GM23338 (cell line): ENCODE results near the gene SLCO3A1. TPM values are rescaled to one million over a fixed set of nuclear protein-coding genes. Genes with fewer than 3 reads are reported as not detected.

Experiments used
- ATAC-seq: fragments of 200-7000 bp; cut with Tn5 transposase; 3 replicates; pipeline ENCODE4 v1.9.1; 2020
- DNase-seq: peaks from one replicate; pipeline ENCODE4 v3.0.0-alpha.2; 2015; ENCODE audit warnings: low spot score
- H2AFZ ChIP-seq: fragments of 200-600 bp; sonication (generic); 2 replicates; pipeline ENCODE4 v1.8.0; 2016; ENCODE audit warnings: antibody characterized with exemption, mild to moderate bottlenecking, moderate library complexity
- H3F3A ChIP-seq: fragments of 200-600 bp; sonication (generic); replicated peaks from 2 replicates; pipeline ENCODE4 v1.8.0; 2017; ENCODE audit warnings: antibody characterized with exemption, mixed run types, low read depth
- H3K27ac ChIP-seq: fragments of 200-600 bp; sonication (generic); 2 replicates; pipeline ENCODE4 v1.6.1; 2016; ENCODE audit warnings: low read depth
- H3K27me3 ChIP-seq: fragments of 200-600 bp; sonication (generic); 2 replicates; pipeline ENCODE4 v1.8.0; 2016; ENCODE audit warnings: mild to moderate bottlenecking, mixed run types, moderate library complexity; ENCODE audit not compliant: insufficient read depth
- H3K36me3 ChIP-seq: fragments of 200-600 bp; sonication (generic); 2 replicates; pipeline ENCODE4 v1.8.0; 2016; ENCODE audit warnings: mild to moderate bottlenecking; ENCODE audit not compliant: insufficient read depth
- H3K4me1 ChIP-seq: fragments of 200-600 bp; sonication (generic); 2 replicates; pipeline ENCODE4 v1.8.0; 2016; ENCODE audit warnings: mild to moderate bottlenecking, moderate library complexity; ENCODE audit not compliant: insufficient read depth
- H3K4me2 ChIP-seq: fragments of 200-600 bp; sonication (generic); 2 replicates; pipeline ENCODE4 v1.7.1; 2017; ENCODE audit warnings: mixed run types
- H3K4me3 ChIP-seq: fragments of 200-600 bp; sonication (generic); 2 replicates; pipeline ENCODE4 v1.6.1; 2016; ENCODE audit warnings: mixed run types
- H3K79me2 ChIP-seq: fragments of 200-600 bp; sonication (generic); replicated peaks from 2 replicates; pipeline ENCODE4 v1.8.0; 2017; ENCODE audit warnings: mild to moderate bottlenecking; ENCODE audit not compliant: insufficient read depth
- H3K9me2 ChIP-seq: fragments of 200-600 bp; sonication (generic); 2 replicates; pipeline ENCODE4 v1.8.0; 2017; ENCODE audit not compliant: insufficient read depth
- H4K20me1 ChIP-seq: fragments of 200-600 bp; sonication (generic); replicated peaks from 2 replicates; pipeline ENCODE4 v1.8.0; 2017; ENCODE audit warnings: mild to moderate bottlenecking; ENCODE audit not compliant: insufficient read depth
- H3K27ac Mint-ChIP-seq: 2 replicates; pipeline ENCODE4 v1.8.0; 2020; ENCODE audit warnings: inconsistent platforms, mild to moderate bottlenecking, moderate library complexity, mixed read lengths
- H3K27me3 Mint-ChIP-seq: 3 replicates; pipeline ENCODE4 v1.8.0; 2022; ENCODE audit warnings: low read depth, mild to moderate bottlenecking, moderate library complexity, mixed read lengths, inconsistent platforms; ENCODE audit not compliant: insufficient read depth, poor library complexity
- H3K36me3 Mint-ChIP-seq: 3 replicates; pipeline ENCODE4 v1.8.0; 2021; ENCODE audit warnings: low read depth, mild to moderate bottlenecking, inconsistent platforms, moderate library complexity, mixed read lengths
- H3K4me1 Mint-ChIP-seq: 3 replicates; pipeline ENCODE4 v1.8.0; 2020; ENCODE audit warnings: mild to moderate bottlenecking, inconsistent platforms, mixed read lengths
- H3K4me3 Mint-ChIP-seq: 3 replicates; pipeline ENCODE4 v1.8.0; 2021; ENCODE audit warnings: moderate library complexity, mild to moderate bottlenecking, inconsistent platforms, mixed read lengths
- H3K9me3 Mint-ChIP-seq: 3 replicates; pipeline ENCODE4 v1.8.0; 2020; ENCODE audit warnings: moderate library complexity, mild to moderate bottlenecking, inconsistent platforms, mixed read lengths
- CREB1 ChIP-seq: fragments of 250-450 bp; sonication (Bioruptor Pico); IDR thresholded peaks from 2 replicates; pipeline ENCODE4 v1.5.0; 2020; ENCODE audit warnings: low read depth, mild to moderate bottlenecking, moderate library complexity
- EZH2 ChIP-seq: fragments of 200-600 bp; sonication (generic); IDR thresholded peaks from one replicate; pipeline ENCODE4 v1.8.0; 2017; ENCODE audit warnings: antibody characterized with exemption, mild to moderate bottlenecking, low read depth; ENCODE audit not compliant: unreplicated experiment
- EZH2phosphoT487 ChIP-seq: fragments of 200-600 bp; sonication (generic); IDR thresholded peaks from one replicate; pipeline ENCODE4 v1.8.1; 2018; ENCODE audit warnings: antibody characterized with exemption; ENCODE audit not compliant: unreplicated experiment
- JUNB ChIP-seq: IDR thresholded peaks from one replicate; pipeline ENCODE4 v1.6.1; 2016; ENCODE audit warnings: antibody characterized with exemption; ENCODE audit not compliant: unreplicated experiment
- NANOG ChIP-seq: IDR thresholded peaks from 2 replicates; pipeline ENCODE4 v1.6.1; 2016; ENCODE audit warnings: antibody characterized with exemption, borderline replicate concordance
- POLR2AphosphoS5 ChIP-seq: IDR thresholded peaks from 2 replicates; pipeline ENCODE4 v1.6.1; 2016; ENCODE audit warnings: antibody characterized with exemption, low read depth
- STAT1 ChIP-seq: IDR thresholded peaks from one replicate; pipeline ENCODE4 v1.6.1; 2016; ENCODE audit warnings: antibody characterized with exemption; ENCODE audit not compliant: unreplicated experiment
- ZNF114 ChIP-seq: fragments of 250-450 bp; sonication (Bioruptor Pico); IDR thresholded peaks from 2 replicates; pipeline ENCODE4 v1.5.0; 2020; ENCODE audit warnings: mild to moderate bottlenecking, moderate library complexity
- ZNF331 ChIP-seq: fragments of 250-450 bp; sonication (Bioruptor Pico); IDR thresholded peaks from 2 replicates; pipeline ENCODE4 v1.5.0; 2020; ENCODE audit warnings: low read depth, mild to moderate bottlenecking, moderate library complexity
- polyA plus RNA-seq: library from polyadenylated mRNA; unstranded; fragments of >200 nt; fragmentation: Nextera tagmentation; extraction: Ambion mirVana; gene quantifications from 2 replicates; pipeline ENCODE4 v1.2.1, GENCODE V29; 2016
- total RNA-seq: library from RNA; depleted of rRNA; stranded (reverse); fragments of >200 nt; shearing (Covaris generic); gene quantifications from 2 replicates; pipeline ENCODE4 v1.2.3, GENCODE V29; 2014
- TF ChIP-seq, protein P1 (sequence below): fragments of 250-450 bp; sonication (Bioruptor Pico); IDR thresholded peaks from 2 replicates; pipeline ENCODE4 v1.5.0; 2020; ENCODE audit warnings: mild to moderate bottlenecking, moderate library complexity
- TF ChIP-seq, protein P2 (sequence below): IDR thresholded peaks from one replicate; pipeline ENCODE4 v1.6.1; 2018; ENCODE audit warnings: antibody characterized with exemption; ENCODE audit not compliant: unreplicated experiment
- TF ChIP-seq, protein P3 (sequence below), 2 experiments: fragments of 200-600 bp in 1 of 2; sonication (generic) in 1 of 2; conservative IDR thresholded peaks; 2 replicates each; pipeline versions ENCODE4 v1.5.1 to v1.6.1; 2016 to 2017; ENCODE audit warnings: antibody characterized with exemption in 2 of 2, low read depth in 2 of 2, mild to moderate bottlenecking in 2 of 2, moderate library complexity in 1 of 2
- TF ChIP-seq, protein P4 (sequence below): IDR thresholded peaks from 2 replicates; pipeline ENCODE4 v1.6.1; 2016; ENCODE audit warnings: antibody characterized with exemption

SLCO3A1 gene
- total and polyA plus RNA-seq, 2 experiments from 2014 or later: 7.3 to 9.4 TPM

DNA sequence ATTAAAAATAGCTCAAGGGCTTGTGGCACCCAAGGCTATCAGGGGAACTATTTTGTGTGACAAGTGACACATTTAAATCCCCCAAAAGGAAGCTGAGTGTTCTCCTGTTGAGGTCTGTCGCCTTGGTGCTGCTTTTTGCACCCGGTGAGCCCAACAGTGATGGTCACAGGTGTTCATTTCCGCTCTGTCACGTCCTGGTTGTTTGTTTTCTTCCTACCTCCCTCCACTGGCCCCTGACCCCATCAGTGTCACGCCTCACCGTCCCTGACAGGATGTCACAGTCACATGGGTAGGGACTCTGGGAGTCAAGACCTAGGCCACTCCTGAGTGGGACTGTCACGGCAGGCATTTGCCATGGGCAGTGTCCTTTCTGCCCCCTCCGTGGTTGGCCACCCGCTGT is 11.2 kb downstream of the SLCO3A1 start:
- H3K79me2 ChIP-seq: peaks cover 74% of the 10 kb centered on the region

More for the DNA sequence above, 11.2 kb downstream of the SLCO3A1 start:
- no peak for ATAC-seq
- Histone ChIP-seq H3K27me3 (no peaks in the 10 kb centered on the region), H3K9me2 (no peaks in the 10 kb centered on the region), H3K36me3 (no peaks in the 10 kb centered on the region), H4K20me1 (no peaks in the 10 kb centered on the region), H2AFZ (no peak overlapping the region), H3K4me2 (no peak overlapping the region), H3K27ac (no peak overlapping the region), H3K4me3 (no peak overlapping the region), H3F3A (no peaks in the 10 kb centered on the region), H3K4me1 (peaks cover 25% of the 10 kb centered on the region)
- no peak overlapping the region; the same call in 1 of the 2 replicates for H3K27ac Mint-ChIP-seq
- H3K27me3 Mint-ChIP-seq: peaks cover 2% of the 10 kb centered on the region
- peaks cover under 1% of the 10 kb centered on the region; the same call in 1 of the 3 replicates for H3K9me3 Mint-ChIP-seq
- H3K4me3 Mint-ChIP-seq: no peak overlapping the region
- TF ChIP-seq ZNF331 (CRISPR knock-in tag) (no peak), CREB1 (CRISPR knock-in tag) (no peak), JUNB (no peak), EZH2phosphoT487 (no peak), POLR2AphosphoS5 (no peak), NANOG (no peak), ZNF114 (CRISPR knock-in tag) (no peak), EZH2 (no peak), STAT1 (no peak)
- TF ChIP-seq, protein P1, sequence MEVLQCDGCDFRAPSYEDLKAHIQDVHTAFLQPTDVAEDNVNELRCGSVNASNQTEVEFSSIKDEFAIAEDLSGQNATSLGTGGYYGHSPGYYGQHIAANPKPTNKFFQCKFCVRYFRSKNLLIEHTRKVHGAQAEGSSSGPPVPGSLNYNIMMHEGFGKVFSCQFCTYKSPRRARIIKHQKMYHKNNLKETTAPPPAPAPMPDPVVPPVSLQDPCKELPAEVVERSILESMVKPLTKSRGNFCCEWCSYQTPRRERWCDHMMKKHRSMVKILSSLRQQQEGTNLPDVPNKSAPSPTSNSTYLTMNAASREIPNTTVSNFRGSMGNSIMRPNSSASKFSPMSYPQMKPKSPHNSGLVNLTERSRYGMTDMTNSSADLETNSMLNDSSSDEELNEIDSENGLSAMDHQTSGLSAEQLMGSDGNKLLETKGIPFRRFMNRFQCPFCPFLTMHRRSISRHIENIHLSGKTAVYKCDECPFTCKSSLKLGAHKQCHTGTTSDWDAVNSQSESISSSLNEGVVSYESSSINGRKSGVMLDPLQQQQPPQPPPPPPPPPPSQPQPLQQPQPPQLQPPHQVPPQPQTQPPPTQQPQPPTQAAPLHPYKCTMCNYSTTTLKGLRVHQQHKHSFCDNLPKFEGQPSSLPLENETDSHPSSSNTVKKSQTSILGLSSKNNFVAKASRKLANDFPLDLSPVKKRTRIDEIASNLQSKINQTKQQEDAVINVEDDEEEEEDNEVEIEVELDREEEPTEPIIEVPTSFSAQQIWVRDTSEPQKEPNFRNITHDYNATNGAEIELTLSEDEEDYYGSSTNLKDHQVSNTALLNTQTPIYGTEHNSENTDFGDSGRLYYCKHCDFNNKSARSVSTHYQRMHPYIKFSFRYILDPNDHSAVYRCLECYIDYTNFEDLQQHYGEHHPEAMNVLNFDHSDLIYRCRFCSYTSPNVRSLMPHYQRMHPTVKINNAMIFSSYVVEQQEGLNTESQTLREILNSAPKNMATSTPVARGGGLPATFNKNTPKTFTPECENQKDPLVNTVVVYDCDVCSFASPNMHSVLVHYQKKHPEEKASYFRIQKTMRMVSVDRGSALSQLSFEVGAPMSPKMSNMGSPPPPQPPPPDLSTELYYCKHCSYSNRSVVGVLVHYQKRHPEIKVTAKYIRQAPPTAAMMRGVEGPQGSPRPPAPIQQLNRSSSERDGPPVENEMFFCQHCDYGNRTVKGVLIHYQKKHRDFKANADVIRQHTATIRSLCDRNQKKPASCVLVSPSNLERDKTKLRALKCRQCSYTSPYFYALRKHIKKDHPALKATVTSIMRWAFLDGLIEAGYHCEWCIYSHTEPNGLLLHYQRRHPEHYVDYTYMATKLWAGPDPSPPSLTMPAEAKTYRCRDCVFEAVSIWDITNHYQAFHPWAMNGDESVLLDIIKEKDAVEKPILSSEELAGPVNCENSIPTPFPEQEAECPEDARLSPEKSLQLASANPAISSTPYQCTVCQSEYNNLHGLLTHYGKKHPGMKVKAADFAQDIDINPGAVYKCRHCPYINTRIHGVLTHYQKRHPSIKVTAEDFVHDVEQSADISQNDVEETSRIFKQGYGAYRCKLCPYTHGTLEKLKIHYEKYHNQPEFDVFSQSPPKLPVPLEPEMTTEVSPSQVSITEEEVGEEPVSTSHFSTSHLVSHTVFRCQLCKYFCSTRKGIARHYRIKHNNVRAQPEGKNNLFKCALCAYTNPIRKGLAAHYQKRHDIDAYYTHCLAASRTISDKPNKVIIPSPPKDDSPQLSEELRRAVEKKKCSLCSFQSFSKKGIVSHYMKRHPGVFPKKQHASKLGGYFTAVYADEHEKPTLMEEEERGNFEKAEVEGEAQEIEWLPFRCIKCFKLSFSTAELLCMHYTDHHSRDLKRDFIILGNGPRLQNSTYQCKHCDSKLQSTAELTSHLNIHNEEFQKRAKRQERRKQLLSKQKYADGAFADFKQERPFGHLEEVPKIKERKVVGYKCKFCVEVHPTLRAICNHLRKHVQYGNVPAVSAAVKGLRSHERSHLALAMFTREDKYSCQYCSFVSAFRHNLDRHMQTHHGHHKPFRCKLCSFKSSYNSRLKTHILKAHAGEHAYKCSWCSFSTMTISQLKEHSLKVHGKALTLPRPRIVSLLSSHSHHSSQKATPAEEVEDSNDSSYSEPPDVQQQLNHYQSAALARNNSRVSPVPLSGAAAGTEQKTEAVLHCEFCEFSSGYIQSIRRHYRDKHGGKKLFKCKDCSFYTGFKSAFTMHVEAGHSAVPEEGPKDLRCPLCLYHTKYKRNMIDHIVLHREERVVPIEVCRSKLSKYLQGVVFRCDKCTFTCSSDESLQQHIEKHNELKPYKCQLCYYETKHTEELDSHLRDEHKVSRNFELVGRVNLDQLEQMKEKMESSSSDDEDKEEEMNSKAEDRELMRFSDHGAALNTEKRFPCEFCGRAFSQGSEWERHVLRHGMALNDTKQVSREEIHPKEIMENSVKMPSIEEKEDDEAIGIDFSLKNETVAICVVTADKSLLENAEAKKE: no peak
- TF ChIP-seq, protein P2, sequence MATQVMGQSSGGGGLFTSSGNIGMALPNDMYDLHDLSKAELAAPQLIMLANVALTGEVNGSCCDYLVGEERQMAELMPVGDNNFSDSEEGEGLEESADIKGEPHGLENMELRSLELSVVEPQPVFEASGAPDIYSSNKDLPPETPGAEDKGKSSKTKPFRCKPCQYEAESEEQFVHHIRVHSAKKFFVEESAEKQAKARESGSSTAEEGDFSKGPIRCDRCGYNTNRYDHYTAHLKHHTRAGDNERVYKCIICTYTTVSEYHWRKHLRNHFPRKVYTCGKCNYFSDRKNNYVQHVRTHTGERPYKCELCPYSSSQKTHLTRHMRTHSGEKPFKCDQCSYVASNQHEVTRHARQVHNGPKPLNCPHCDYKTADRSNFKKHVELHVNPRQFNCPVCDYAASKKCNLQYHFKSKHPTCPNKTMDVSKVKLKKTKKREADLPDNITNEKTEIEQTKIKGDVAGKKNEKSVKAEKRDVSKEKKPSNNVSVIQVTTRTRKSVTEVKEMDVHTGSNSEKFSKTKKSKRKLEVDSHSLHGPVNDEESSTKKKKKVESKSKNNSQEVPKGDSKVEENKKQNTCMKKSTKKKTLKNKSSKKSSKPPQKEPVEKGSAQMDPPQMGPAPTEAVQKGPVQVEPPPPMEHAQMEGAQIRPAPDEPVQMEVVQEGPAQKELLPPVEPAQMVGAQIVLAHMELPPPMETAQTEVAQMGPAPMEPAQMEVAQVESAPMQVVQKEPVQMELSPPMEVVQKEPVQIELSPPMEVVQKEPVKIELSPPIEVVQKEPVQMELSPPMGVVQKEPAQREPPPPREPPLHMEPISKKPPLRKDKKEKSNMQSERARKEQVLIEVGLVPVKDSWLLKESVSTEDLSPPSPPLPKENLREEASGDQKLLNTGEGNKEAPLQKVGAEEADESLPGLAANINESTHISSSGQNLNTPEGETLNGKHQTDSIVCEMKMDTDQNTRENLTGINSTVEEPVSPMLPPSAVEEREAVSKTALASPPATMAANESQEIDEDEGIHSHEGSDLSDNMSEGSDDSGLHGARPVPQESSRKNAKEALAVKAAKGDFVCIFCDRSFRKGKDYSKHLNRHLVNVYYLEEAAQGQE: no peak
- TF ChIP-seq, protein P3, sequence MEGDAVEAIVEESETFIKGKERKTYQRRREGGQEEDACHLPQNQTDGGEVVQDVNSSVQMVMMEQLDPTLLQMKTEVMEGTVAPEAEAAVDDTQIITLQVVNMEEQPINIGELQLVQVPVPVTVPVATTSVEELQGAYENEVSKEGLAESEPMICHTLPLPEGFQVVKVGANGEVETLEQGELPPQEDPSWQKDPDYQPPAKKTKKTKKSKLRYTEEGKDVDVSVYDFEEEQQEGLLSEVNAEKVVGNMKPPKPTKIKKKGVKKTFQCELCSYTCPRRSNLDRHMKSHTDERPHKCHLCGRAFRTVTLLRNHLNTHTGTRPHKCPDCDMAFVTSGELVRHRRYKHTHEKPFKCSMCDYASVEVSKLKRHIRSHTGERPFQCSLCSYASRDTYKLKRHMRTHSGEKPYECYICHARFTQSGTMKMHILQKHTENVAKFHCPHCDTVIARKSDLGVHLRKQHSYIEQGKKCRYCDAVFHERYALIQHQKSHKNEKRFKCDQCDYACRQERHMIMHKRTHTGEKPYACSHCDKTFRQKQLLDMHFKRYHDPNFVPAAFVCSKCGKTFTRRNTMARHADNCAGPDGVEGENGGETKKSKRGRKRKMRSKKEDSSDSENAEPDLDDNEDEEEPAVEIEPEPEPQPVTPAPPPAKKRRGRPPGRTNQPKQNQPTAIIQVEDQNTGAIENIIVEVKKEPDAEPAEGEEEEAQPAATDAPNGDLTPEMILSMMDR (conservative IDR thresholded peaks at IDR 0.05; ENCODE audit: low read depth in 2 of 2): no peak
- TF ChIP-seq, protein P4, sequence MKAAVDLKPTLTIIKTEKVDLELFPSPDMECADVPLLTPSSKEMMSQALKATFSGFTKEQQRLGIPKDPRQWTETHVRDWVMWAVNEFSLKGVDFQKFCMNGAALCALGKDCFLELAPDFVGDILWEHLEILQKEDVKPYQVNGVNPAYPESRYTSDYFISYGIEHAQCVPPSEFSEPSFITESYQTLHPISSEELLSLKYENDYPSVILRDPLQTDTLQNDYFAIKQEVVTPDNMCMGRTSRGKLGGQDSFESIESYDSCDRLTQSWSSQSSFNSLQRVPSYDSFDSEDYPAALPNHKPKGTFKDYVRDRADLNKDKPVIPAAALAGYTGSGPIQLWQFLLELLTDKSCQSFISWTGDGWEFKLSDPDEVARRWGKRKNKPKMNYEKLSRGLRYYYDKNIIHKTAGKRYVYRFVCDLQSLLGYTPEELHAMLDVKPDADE: no peak
- H3K4me1 Mint-ChIP-seq: peaks cover 38% of the 10 kb centered on the region
- no peak for DNase-seq
- H3K36me3 Mint-ChIP-seq: peaks cover under 1% of the 10 kb centered on the region; the same call in 1 of the 3 replicates
